Renal cortical epithelial cell (primary cell): ENCODE results near the gene BLOC1S3. TPM values are rescaled to one million over a fixed set of nuclear protein-coding genes. Genes with fewer than 3 reads are reported as not detected.
A peak's percentile ranks its signal among the peaks of the same experiment; 100 is the strongest.

Source experiments
- DNase-seq: peaks from one replicate; pipeline ENCODE4 v3.0.0-alpha.2; 2011; ENCODE audit warnings: low read depth
- total RNA-seq: library from RNA; depleted of rRNA; stranded (reverse); fragments of >200 nt; gene quantifications from 2 replicates; pipeline ENCODE4 v1.2.3, GENCODE V29; 2014

The BLOC1S3 gene
- total RNA-seq, 1 donor from 2014 or later: 7.4 TPM

DNA sequence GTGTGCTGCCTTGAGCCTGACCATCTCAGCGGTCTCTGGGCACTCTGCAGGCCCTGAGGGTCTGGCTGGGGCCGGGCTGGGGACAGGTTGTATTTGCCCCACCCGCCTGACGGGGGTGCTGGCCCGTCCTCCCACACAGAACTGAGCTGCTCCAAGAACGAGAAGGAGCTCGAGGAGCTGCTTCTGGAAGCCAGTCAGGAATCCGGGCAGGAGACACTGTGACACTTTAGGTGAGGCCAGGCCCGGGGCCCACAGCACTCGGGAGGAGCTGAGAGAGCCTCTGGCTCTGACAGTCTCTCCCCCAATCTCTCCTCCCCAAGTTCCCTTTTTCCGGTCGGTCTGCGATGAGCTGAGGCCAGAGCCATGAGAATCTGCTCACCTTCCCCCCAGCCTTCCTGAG is 32.3 kb upstream of the BLOC1S3 start:
- no peak for DNase-seq

DNA sequence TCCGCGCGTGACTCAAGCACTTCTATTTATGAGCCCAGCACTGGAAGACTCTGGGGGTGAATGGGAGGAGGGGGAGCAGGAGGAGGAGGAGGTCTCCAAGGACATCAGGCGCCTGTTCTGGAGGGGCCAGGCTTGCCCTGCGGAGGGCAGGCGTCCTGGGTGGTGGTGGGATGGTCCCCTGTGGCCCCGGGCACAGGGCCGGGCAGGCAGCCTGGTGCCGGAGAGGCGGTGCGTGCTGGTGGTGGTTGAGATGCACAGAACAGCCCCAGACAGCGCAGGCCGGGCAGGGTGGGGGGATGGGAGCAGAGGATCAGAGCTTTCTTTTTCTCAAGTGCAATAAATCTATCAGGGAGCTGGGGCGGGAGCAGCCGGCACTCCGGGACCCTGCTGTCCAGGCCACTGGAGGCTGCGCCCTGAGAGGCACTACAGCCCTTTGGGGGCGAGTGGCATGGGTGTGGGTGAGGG is 31.8 kb upstream of the BLOC1S3 start:
- DNase-seq: no peak

DNA sequence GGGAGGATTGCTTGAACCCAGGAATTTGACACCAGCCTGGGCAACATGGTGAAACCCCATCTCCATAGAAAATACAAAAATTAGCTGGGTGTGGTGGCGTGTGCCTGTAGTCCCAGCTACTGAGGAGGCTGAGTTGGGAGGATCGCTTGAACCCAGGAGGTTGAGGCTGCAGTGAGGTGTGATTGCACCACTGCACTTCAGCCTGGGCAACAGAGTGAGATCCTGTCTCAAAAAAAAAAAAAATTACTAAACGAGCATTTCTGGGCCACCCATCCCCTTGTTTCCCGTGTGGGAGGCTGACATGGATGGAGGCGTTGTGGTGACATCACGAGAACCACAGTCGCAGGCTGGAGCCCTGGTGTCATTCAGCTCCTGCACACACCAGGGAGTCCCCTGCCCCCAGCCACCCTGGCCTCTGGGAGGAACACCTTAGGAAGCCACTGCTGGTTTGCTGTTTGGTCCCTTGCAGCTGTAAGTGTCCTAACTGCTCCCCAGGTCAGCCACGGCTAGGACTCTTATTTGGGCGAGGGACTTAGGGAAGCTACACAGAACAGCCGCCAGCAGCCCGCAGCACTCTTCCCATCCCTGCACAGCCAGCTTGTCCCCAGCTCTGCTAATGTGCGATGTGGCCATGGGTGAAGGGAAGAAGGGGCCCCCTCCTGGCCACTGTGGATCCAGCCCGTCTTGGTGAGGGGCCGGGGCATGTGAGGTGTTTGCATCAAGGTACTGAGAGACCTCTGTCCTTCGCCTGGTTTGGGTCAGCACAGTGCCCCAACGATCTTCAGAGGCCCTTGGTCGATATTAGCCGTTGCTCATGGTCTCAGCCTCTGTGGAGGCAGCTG is 30.5 kb upstream of the BLOC1S3 start:
- DNase-seq: no peak

DNA sequence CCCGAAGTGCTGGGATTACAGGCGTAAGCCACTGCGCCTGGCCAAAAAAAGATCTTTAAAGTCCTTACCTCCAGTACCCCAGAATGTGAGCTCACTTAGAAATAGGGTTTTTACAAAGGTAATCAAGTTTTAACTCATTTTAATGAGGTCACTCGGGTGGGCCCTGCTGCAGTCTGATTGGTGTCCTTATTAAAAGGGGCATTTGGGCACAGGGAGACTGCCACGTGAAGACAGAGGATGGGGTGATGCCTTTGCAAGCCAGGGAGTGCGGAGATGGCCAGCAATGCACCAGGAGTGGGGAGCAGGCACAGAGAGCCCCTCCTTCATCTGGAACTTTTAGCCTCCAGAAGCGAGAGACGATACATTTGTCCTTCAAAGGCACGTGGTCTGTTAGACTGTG is 29.5 kb upstream of the BLOC1S3 start:
- DNase-seq: no peak

DNA sequence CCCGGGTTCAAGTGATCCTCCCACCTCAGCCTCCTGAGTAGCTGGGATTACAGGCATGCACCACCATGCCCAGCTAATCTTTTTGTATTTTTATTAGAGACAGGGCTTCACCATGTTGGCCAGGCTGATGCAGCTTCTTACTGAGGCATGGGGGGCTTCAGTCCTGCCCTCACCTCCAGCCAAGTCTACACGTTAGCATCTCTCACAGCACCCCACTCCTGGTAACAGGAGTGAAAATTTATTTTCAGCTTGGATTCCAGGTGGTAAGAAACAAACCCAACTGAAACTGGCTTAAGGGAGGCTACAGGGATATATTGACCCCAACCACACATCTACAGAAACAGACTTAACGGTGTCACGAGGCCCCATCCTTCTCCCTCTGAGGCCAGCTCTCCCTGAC is 28.4 kb upstream of the BLOC1S3 start:
- DNase-seq: no peak

DNA sequence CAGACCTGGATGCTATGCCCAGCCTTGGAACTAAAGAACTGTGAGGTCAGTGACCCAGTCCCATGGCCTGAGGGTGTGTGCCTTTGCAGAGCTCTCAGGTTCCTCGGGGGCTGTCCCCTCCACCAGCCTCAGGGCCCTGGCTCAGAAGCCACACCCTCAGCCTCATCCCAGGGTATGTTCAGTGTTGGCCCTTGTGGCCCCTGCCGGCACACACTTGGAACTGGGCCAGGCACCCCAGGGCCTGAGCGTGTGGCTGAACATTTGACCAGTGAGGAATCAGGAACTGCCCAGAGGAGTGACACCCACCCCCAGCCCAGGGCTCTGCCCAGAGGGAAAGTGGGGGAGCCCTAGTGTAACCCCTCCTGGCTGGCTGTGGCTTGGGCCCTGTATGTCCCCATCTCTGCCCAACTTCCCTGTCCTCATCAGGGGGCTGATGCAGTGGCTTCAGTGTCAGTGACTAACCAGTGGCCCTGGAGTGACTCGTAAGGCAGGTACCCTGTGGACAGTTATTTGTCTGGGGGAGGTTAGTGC is 27.8 kb upstream of the BLOC1S3 start:
- DNase-seq: no peak

DNA sequence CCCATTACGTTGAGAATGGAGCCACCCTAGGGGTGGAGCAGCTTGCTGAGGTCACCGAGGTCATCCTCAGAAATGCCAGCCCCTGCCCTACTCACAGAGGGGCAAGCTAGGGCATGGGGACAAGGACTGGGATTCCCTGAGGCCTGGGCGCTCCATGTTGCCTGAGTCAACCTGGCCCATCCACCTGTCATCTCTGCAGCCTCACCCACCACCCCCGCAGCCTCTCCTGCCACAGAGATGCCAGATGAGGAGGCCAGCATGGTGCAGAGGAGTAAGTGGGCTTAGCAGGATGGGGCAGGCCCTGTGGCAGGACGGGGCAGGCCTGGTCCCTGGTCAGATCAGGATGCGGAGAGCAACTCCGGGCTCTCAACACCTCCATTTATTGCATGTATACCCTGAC is 27.3 kb upstream of the BLOC1S3 start:
- no peak for DNase-seq

DNA sequence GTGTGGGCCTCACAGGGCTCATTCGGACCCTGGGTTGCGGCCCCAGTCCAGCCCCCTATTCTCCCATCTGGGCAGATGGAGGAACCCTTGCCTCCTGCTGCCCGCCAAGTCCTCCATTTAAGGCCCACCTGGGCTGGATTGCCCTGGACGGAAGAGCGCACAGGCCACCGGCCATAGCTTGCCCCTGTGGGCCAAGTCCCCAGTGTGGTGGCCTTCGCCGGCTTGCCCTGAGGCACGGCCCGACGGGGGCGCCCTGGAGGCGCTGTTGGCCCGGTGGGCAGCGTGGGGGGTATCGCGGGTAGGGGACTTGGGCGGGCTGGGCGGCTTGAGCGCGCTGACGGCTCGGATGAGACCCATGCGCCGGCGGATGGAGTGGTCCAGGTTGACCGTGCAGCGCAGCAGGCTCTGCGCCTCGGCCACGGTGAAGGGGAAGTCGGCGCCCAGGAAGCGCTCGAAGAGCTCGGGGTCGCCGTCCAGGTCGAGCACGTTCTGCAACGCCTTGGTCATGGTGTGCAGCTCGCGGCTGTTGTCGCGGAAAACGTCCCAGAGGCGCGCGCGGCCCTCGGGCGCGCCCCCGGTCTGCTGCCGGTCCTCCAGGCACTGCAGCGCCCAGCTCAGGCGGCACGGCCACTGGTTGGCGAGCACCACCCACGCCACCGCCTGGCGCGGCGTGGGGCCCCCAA is 26.6 kb upstream of the BLOC1S3 start:
- DNase-seq: no peak

DNA sequence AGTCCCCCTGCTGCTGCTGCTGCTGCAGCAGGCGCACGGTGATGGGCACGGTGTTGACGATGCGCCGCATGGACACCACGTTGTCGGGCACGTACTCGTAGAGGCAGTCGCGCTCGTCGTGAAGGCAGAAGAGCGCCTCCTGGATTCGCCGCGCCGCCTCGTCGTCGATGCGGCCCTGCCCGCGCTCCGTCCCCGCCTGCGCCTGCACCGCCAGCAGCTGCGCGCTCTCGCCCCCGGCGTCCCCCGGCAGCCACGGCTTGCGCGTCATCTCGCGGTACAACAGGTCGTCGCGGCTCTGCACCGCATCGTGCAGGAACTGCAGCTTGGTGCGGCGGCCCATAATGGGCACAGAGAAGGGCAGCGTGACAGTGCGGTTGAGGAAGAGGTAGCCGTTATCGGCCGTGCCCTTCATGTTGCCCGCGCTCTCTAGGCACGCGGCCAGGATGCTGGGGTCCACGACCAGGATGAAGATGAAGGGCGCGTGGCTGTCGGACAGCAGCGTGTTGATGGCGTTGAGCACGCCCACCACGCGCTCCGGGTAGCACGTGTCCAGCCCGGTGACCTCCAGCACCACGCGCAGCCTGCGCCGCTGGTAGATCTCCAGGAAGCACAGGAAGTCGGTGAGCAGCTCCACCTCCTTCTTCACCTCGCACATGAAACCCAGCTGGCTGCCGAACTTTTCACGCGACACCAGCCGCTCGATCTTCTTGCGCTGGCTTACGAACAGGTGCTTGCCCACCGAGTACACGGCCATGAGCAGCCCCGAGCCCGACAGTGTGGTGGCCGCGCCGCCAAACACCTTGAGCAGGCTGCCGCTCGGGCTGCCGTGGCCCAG is 25.9 kb upstream of the BLOC1S3 start:
- no peak for DNase-seq

DNA sequence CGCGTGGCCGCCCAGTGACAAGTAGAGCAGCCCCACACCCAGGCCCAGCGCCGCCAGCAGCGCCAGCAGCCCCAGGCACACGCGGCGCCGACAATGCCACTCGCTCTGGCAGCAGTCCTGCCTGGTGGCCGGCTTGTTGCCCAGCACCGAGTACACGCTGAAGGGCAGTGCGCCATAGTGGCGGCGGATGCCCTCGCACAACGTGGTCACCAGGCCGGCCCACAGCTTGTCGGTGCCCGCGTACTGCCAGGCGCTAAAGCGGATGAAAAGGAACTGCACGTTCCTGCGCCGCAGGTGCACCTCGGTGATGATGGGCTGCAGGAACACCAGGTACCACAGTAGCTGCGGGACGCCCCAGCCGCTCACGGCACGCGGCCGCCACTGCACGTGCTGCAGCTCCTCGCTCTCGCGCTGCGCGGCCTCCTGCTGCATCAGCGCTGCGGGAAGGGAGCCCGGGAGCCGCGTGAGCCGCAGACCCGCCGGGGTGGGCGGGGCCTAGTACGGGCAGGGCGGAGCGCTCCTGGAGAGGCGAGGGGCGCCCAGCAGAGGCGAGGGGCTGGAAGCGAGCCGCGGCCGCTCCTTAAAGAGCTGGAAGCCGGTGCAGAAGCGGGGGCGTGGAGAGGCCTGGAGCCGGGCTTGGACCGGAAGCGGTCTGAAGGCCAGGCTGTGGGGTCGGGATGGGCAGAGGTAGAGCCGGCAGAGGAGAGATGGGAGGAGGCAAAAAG is 25.1 kb upstream of the BLOC1S3 start:
- no peak for DNase-seq

DNA sequence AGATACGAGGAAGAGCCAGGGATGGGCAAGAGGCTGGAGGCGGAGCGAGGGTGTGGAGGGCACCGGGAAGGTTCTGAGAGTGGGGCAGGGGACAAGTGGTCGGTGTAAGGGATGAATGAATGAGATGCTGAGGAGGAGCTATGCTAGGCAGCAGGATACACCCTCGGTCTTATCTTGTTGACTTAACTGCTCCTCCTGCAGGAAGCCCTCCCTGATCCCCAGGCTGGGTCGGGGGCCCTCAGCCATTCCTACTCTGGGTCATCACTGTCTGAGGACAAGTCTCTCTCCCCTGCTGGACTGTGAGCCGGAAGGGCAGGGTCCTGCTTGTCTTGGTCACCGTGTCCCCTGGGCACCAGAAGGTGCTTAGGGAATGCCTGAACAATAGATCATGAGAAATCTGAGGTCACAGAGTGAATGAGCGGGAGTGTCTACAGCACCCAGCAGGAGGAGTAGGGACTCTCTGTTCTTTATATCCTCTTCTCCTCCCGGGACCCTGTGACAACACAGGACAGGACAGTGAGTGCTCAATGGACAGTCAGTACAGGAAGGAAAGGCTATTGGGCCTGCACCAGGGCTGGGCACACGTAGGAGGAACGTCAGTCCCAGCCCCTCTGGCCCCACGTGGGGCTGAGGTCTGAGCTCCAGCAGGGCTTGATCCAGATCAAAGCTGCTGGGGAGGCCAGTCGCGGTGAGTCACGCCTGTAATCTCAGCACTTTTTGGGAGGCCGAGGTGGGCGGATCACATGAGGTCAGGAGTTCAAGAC is 24.3 kb upstream of the BLOC1S3 start:
- DNase-seq: peak; percentile 70

DNA sequence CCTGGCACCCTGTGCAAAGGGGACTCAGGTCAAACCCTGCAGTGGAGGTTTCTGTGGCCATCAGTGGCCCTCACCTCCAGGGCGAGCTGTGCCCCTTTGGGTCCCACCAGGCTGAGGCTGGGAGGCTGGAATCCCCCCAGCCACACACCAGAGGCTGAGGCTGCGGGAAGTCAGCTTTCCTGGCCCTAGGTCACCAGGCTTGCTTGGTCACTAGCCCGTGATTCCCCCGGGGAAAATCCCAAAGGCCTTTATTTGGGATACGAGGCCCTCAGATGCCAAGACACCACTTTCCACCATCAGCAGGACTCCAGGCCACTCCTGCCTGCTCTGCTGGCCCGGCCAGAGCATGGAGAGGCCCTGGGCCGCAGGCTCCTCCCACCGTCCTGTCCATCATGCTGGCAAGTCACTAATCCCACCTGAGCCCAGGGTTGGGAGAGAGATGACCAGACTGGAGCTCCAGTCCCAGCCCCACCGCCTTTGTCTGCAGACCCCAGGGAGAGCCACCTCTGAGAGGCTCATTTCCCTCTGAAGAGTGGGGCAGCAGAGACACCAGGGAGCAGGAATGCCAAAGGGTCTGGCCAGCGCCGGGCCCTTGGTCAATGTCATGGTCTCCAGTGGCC is 22.5 kb upstream of the BLOC1S3 start:
- no peak for DNase-seq

DNA sequence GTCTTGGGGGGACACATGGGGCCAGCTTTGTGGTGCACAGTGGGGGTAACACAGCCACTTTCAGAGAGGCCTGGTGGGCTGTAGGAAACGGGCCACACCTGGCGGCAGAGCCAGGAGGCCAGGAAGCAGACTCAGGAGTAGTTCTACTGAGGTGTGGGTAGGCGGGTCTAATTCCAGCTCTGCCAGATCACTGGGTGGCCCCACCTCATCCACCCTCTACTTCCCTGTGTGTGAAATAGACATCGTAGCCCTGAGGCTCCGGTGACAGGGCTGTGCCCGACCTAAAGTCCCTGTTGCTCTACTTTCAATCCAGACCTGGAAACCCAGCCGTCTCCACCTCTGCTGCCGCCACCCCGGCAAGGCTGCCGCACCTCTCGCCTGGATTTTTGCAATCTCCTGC is 21.8 kb upstream of the BLOC1S3 start:
- DNase-seq: no peak

DNA sequence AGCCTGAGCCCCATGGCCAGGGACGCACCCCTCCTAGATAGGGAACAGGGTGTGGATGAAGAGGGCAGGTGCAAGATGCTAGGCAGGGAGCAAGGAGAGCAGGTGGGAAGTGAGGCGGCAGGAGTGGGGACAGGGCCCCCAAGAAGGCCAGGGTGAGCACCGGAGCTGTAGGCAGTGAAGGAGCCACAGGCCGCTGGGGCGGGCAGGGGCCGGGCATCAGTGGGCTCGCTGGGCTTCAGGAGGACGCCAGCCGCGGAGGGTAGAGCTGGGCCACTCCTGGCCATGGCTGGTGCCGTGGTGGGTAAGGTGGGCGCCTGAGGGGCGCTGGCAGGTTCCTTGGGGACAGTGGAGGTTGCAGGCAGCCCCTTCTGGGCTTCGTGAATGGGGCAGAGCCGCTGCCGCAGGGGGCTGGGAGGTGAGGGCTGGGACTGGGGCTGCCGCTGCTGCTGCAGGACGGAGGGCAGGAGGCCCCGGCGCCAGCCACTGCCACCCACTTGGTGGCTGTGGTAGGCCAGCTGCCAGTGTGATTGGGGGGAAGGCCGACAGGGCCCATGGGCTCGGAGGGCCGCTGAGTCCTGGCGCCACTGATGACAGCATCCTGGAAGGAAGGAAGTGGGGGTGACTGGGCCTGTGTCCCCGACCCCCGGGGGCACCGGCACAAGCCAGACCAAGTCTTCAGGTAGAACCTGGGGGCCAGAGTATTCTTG is 19.9 kb upstream of the BLOC1S3 start:
- no peak for DNase-seq

DNA sequence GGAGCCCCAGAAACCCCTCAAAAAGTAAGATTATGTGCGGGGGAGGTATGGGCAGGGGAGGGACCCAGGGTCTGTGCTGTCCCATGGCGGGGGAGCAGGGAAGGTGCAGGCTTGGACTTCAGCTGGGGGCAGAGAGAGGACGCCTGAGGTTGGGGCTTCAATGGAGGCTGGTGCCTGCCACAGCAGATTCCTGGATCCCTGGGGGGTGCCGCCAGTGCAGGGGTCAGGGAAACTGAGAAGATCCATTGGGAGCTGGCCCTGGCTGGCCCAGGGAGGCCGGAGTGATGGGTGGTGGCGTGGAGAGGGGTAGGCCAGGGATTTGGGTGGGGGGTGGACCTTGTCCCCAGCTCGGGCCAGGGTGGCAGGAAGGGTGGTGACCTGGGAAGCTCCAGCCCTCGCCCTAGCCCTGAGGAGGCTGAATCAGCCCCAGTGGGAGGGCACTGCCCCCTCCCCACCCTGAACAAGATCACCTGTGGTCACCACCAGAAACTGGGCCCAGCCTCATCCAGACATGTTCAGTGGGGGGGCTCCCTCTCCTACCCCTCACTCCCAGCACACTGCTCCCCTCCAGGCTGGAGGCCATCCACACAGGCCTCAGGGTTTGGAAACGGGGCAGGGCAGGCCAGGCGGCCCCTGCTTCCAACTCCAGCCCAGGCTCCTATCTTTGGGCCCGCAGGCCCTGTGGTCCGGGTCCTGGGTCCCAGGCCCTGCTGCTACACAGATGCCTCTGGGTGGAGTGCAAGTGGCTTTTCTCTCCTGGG is 19.2 kb upstream of the BLOC1S3 start:
- no peak for DNase-seq

DNA sequence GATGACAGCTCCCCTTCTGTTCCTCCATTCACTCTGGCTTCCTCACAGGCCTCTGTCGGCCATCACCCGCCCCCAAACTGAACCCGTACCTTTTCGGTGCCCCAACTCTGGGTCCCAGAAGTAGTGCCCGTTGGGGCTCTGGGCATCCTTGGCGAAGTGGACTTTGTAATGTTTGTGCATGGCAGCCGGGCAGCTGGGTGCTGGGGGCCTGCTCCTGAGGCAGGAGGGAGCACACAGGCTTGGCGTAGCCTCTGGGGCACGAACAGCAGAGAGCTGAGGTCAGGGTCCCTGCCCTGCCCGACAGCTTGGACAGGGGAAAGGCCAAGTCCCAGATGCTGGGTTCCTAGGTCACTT is 18.6 kb upstream of the BLOC1S3 start:
- DNase-seq: no peak

DNA sequence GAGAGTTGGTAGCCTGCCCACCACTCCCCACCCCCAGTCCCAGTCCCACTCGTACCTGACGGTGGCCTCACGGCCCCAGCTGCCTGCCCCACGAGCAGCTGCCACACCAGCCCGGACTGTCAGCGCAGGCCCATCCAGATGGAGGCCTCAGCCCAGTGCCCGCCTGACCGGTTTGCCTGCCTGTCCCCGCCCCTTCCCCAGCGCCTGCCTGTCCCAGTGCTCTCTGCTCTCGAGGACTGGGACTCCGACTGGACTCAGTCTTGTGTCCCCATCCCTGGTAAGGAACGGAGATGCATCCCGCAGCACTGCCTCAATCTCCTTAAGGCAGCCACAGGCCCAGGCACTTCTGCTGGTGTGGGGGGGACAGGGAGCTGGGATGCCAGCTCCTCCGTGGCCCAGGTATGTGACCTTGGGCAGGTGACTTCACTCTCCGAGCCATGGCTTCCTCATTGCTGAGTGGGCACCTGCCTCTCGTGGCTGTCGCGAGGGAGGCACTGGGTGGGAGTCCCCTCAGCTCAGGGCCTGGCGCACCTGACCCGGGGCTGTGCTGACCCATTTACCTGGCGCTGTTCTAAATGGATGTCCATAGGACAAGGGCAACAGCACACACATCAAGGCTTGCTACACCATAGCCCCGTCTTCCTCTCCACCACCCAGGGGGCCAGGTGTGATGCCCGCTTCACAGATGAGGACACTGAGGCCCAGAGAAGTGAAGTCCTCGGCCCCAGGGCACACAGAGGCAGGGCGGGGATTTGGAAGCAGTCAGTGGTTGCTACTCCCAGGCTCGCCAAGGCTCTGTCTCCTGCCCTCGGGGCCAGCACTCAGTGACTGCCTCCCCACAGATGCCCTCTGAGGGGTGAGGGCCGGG is 17.5 kb upstream of the BLOC1S3 start, which contains the start of gene NKPD1:
TSS of gene NKPD1 (minus strand) at position 113 of the 868 bp plus-strand sequence. CDS start 832 bp downstream, outside the sequence.
- no peak for DNase-seq
